GM20431 (cell line): ENCODE data around the gene KCNJ6.
"Not testable (repeated sequence)": the region's sequence is repeated elsewhere in the genome, so short reads cannot be mapped to it uniquely, and the experiment has no call there.

ENCODE experiments used
- in situ Hi-C: fragments of 300-500 bp; cut with MseI, MboI; formaldehyde crosslinking; loops from one replicate; pipeline ENCODE4 v1.15.0; 2020; ENCODE audit warnings: low sequenced_read_pairs; ENCODE audit not compliant: unreplicated experiment

KCNJ6 gene, protein sequence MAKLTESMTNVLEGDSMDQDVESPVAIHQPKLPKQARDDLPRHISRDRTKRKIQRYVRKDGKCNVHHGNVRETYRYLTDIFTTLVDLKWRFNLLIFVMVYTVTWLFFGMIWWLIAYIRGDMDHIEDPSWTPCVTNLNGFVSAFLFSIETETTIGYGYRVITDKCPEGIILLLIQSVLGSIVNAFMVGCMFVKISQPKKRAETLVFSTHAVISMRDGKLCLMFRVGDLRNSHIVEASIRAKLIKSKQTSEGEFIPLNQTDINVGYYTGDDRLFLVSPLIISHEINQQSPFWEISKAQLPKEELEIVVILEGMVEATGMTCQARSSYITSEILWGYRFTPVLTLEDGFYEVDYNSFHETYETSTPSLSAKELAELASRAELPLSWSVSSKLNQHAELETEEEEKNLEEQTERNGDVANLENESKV

DNA sequence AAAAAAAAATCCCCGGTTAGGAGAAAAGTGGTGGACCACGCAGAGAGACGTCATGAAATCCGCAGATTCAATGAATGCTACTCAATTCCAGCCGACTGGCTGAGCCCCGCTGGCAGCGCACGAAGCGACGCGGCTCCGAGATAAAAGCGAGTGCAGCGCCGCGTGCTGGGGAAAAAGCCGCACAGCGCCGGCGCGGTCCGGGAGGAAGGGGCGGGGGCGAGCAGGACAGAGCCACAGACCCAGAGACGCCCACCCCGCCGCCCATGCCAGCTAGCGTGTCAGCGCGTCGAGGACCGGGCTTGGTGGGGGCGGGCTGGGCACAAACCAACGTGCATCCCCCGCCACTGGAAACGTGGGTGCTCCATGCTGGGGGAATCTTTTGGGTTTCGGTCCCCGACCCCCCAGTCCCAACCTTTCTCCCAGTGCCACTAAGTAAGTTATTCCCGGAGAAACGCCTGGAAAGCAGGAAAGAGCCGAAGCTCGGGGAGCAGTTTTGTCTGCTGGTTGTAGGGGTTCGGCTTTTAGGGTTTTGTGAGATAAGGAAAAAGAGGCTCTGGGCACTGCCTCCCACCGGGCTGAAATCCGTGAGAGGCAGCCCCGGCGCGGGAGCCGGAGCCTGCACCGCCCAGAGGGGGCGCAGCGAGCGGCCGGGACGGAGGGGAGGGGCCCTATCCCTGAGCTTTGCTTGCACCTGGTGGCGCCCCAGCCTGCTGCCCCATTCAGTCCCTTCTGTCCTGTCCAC, at the start of gene KCNJ6:
TSS of gene KCNJ6 (minus strand) at position 148 of the 742 bp plus-strand sequence. CDS start 75,775 bp downstream, outside the sequence.
- in situ Hi-C loops: no loop called here

DNA sequence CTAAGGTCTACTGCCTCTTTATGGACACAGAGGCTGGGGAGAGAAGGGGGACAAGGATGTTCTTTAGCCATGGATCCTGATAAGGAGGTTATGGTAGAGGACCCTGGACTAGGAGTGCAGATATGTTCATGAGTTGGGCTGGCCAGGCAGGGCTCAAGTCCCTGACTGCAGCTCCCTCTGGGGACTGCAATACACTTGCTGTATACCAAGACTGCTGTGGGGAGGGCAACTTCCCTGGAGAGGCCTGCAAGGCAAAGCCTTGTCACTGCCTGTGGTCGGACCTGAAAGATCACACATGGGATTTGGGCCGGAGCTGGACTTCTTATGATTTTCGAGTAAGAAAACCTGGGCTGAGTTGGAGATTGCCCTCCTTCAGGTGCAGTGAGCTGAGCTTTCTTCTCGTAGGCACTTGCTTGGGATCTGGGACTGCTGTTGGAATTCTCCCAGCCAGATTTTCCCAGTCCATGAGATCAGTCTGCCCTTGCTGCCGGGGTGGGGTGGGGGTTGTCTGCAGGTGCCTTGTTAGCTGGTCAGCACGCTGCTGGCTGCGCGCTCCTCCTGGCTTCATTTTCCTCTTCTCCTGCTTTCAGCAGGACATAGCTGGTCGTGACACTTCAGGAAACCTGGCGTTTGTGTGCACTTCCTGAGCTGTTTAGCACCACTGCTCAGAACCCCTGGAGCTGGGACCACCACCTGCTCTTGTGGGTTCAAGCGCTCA, 49.0 kb upstream of the KCNJ6 start:
- in situ Hi-C loops: no loop called here

DNA sequence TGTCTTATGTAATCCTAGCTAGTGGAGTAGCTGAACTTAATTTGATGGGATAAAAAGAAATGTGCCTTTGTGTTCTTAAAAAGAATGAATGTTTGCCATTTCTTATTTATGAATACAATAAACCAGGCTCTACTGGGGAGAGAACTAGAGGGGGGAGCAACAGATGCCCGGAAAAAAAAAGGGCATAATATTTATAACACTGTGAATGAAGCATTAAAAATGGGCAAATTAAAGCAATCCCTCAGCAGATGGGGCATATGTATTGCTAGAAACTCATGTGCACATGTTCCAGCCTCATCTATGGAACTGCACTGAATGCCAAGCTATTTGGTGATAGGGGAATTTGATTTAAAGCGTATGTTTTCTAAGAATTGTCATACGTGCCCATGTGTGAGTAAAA, 42.3 kb upstream of the KCNJ6 start:
- in situ Hi-C loops: no loop called here

DNA sequence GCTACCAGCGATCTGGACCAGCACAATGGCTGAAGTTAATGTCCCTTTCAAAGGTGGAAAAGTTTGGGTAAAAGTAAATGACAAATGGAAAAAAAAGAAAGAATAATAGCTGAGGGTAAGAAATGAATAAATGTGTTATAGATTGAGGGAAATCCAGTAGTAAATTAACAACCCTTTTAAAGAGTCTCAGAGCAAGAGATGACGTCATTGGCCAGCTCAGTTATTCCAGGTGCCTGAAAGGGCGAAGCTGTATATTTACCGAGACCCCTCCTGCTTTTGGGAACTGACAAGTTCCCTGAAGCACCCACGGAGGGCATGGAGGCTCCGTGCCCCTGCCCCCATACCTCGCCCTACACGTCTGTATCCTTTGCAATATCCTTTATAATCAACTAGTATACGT, 40.5 kb upstream of the KCNJ6 start:
- in situ Hi-C loops: no loop called here

DNA sequence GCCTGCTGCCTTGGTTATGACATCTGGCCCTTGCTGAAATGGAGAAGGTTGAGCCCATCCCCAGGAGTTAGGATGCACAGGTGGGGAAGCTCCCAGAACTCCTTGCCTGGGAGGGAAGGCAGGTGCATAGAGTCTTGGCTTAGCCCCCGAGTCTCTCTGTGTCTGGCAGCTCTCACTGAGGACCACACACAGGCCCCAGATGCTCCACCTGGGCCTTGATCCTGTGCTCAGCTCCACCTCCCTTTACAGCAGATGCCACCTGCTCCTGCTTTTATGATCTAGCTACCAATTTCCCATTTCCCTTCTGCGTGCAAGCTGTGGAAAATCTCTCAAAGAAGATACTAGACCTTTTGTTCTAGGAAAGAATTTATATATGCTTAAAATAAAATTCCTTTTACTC, 28.8 kb upstream of the KCNJ6 start:
- in situ Hi-C loops: no loop called here

DNA sequence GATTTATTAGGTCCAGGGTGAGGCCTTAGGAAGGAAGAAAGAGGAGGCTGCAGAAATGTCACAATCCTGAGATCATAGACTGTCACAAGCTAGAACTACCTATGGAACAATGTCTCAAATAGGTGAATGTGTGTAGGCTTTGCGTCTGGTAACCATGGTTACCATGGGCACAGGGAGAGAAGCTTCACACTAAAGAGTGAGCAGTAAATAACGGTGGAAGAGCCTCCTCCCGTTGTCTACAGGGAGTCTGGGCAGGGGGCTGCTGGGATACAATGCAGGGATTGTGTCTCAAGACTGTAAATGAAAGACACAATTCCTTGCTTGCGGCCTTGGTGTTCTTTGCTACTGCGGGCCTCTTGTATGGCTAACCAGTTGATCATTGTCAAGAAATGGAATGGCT, 28.2 kb upstream of the KCNJ6 start:
- in situ Hi-C loops: no loop called here

DNA sequence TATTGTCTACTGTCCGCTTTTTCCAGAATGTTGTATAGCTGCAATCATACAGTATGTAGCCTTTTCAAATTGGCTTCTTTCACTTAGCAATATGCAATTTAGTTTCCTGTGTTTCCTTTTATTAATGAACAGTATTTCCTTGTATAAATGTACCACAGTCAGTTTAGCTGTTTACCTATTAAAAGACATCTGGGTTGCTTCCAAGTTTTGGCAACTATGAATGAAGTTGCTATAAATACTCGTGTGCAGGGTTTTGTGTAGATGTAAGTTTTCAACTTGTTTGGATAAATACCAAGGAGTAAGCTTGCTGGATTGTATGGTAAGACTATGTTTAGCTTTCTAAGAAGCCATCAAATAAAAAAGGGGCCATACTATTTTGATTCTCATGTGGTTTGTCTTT, 24.4 kb upstream of the KCNJ6 start:
- in situ Hi-C loops: no loop called here

DNA sequence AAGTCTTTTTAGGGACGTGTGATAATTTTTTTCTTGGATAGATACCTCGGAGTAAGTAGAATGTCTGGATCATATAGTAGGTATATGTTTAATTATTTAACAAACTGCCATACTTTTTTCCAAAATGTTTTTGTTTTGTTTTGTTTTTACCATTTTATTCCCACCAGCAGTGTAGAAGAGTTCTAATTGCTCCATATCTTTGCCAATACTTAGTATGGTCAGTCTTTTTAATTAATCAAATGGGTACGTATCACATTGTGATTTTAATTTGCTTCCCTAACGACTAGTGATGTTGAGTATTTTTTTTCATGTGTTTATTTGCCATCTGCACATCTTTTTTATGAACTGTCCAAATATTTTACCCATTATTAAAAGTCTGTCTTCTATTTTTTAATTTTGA, 23.6 kb upstream of the KCNJ6 start:
- in situ Hi-C loops: no loop called here

DNA sequence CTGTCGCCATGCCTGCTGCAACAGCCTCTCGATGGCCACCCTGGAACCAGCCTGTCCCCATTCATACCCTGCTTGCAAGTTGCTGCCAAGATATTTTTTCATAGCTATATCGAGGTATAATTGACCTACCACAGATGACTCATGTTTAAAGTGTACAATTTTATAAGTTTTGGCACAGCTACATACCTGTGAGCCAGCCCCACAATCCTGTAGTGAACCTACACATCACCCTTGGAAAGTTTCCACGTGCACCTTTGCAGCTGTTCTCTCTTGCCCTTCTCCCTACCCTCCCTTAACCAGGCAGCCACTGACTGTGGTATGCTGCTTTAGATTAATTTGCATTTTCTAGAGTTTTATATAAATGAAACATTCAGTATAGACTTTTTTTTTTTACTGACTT, 23.0 kb upstream of the KCNJ6 start:
- in situ Hi-C loops: no loop called here

DNA sequence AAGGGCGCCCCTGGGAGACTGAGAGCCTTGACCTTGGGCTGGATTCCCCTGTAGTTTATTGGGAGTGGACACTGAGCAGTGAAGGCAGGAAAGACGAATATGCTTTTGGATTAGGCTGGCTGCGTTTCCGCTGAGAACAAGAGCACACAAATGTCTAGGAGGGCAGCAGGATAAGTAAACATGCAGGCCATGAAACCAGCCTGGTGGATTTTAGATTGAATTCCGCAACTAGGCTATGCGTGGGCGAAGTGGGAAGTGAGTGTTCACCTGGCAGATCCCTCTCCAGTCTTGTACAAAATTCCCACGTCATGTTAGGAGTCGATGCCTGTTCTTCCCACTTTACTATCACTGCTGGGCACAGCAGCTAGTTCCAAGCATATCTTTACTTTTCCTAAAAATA, 21.4 kb upstream of the KCNJ6 start:
- in situ Hi-C loops: no loop called here

DNA sequence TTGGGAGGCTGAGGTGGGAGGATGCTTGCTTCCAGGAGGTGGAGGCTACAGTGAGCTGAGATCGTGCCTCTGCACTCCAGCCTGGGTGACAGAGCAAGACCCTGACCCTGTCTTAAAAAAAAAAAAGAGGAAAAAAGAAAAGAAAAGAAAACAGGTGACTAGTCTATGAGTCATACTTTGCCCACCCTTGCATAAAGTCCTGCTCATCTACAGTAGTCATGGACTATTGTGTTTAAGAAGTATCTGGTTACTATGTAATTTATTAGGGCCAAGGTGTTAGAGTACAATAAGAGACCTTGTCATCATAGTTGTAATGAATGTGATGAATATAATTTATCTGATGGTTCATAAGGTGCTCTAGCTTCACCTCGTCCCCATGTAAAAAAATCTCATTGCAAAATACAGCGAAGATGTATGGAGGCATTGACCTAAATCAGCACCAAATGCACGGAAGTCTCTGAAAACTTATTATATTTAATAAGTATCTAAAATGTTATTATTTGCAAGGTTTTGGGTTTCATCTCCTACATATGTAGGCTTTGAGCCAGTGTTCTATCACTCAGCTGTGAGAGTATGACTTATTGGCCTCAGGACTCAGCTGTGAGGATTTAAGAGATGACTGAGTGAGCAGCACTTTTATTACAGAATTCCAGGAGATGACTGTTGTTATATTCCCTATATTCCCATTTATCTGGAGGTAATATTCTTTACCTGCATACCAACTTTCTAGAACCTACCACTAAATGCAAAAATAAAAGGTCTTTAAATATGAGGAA, 19.9 kb upstream of the KCNJ6 start:
- in situ Hi-C loops: no loop called here

DNA sequence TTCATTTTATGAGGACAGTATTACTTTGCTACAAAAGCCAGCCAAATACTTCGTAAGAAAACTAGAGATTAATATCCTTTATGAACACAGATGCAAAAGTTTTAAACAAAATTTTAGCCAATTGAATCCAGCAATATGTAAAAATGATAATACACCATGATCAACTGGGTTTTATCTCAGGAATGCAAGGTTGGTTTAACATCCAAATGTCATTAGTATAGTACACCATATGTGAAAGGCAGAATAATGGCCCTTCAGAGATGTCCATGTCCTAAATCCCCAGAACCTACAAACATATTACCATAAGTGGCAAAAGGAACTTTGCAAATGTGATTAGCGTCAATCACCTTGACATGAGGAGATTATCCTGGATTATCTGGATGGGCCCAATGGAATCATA, 16.7 kb upstream of the KCNJ6 start:
- in situ Hi-C loops: no loop called here

DNA sequence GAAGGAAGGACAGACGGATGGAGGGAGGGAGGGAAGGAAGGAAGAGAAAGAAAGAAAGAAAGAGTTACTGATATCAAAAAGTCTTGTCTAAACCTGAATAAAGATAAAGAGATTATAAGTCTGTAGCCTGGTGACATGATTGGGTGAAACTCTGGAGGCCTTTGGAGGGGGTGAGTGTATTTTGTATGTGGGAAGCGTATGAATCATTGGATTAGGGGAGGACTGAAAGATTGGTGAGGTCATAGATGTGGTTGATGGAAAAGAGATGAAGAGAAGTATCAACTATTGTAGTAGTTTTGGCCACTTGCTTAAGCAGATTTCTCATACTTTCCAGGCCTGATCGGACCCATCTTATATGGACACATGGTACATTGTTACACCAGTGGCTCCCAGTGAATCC, 11.5 kb upstream of the KCNJ6 start:
- in situ Hi-C loops: no loop called here

DNA sequence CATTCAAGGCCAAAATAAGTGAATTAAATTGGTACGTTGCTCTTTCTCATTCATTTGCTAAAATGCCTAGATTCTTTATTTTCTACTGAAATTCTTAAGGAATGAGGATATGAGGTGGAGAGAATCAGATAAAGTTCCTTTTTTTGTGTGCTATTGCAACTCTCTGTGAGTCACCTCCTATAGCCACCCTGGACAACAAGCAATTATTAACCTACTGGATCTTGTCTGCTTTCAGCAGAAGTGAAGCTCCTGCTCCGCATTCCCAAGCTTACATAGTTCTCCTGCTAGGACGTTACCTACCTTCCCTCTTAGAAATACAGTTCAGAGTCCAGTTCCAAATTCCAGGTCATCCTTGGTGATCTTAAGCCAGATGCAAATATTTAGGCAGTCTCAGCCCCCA, 4.8 kb upstream of the KCNJ6 start:
- in situ Hi-C loops: no loop called here

DNA sequence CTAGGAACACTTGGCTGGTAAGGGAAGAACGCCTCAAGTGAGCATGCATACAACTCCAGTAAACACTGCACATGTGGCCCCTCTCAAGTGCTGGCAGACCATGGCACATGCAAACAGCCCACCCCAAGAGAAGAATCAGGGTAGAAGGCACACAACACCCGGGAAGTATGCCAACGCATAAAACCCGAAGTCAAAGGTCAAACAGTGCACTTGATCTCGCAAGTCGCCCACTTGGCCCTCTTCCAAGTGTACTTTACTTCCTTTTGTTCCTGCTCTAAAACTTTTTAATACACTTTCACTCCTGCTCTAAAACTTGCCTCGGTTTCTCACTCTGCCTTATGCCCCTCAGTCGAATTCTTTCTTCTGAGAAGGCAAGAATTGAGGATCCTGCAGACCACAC, 4.0 kb upstream of the KCNJ6 start:
- in situ Hi-C loops: not testable (repeated sequence)

DNA sequence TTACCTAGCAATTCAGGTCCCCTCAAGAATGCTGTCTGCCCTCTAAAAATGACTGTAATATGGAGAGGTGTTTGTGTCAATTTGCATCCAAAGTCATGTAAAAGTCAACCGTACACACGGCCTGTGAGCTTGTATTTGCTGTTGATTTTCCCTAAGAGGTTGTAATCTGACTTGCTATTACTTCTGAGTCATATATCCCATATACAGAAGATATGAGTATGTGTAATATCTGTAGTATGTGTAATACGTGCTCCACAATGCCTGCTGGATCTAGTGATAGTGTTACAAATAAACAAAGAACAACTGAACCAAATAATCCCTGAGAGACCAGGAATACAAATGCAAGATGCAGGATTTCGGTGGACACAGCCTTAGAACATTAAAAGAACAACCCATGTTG, 1.4 kb upstream of the KCNJ6 start:
- in situ Hi-C loops: no loop called here

DNA sequence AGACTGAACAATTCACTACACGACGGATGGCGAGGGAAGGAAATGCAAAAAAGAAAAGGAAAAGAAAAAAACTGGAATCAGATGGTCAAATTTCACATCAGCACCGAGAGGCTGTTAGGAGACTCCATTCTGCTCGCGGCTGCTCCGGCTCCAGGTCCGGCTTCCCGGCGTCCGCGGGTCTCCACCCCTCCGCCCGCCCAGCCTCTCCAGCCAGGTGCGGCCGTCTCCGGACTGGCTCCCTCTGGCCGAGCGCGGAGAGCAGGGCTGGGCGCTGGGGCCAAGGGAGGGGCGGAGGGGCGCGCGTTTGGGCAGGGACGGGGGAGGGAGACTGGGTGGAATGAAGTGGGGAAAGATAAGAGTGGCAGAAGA, 332 bp downstream of the KCNJ6 start:
- in situ Hi-C loops: no loop called here

DNA sequence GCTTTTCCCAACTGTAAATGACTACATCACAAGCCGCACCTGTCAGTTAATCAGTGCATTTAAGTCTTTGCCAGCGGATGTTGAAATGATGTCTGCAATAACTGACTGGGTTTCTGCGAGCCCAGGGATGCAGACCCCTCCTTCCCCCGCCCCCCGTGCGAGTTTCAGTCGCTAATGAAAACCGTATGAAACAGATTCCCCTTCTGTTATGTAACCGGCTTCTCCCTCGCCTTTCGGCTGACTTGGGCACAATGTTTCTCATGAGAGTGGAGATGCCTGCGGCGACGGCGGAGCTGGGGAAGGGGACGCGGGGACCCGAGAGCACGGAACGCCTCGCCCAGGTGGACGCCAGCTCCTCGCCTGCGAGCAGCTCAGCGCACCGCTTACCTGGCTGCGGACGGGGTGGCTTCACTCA, 753 bp downstream of the KCNJ6 start:
- in situ Hi-C loops: no loop called here

DNA sequence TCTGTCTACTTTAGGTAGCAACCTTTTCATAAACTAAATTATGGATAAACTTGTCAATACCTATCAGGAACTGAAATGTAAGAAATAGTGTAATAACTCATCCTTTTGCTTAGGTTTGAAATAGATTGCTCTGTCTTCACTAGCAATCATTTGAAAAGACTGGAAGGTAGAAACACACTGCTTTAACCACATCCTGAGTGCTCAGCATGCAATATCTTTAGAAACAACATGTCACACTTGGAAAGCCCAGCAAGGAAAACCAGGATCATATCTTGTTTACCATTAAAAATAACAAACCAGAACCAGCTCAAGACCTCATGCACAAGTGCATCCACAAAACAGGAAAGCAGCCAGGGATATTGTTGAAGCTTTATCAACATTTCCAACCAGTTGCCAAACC, 3.6 kb downstream of the KCNJ6 start:
- in situ Hi-C loops: no loop called here

DNA sequence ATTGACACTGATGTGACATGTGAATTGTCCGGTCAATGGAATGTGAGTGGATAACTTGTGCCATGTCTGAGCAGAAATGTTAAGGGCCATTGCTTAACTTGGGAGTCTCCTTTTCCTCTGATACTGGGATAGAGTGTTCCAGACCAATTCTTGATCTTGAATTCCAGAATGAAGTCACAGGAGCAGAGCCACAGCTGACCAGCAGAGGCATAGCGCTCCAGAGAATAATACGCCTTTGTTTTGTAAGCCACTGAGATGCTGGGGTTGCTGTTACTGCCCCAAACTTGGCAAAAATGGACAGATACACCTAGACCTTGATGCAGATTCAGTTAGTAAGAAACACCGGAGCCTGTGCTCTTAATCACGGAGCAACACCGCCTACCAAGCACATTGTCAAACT, 6.3 kb downstream of the KCNJ6 start:
- in situ Hi-C loops: no loop called here
